Calu3 (cell line): ENCODE results near the gene LDB3. TPM values are rescaled to one million over a fixed set of nuclear protein-coding genes. Genes with fewer than 3 reads are reported as not detected.

Experiments
- BruUV-seq: library from RNA; stranded (reverse); fragments of 400-500 nt; replicated peaks from 2 replicates; lab custom pipeline; 2021; lab: Mats Ljungman, UMichigan
- CTCF ChIA-PET: fragments of 300-600 bp; sonication (Branson Sonifier 250); formaldehyde crosslinking; loops from one replicate; lab custom pipeline; 2022; ENCODE audit warnings: antibody characterized with exemption; lab: Charles Lee
- DNase-seq: peaks from one replicate; pipeline ENCODE4 v3.0.0; 2022
- H3K27ac Mint-ChIP-seq: one replicate; pipeline ENCODE4 v1.8.0; 2022; ENCODE audit warnings: mixed read lengths; ENCODE audit not compliant: unreplicated experiment
- H3K27me3 Mint-ChIP-seq: one replicate; pipeline ENCODE4 v1.8.0; 2022; ENCODE audit warnings: mixed read lengths; ENCODE audit not compliant: unreplicated experiment
- H3K36me3 Mint-ChIP-seq: one replicate; pipeline ENCODE4 v1.8.0; 2022; ENCODE audit warnings: mild to moderate bottlenecking, moderate library complexity, mixed read lengths; ENCODE audit not compliant: insufficient read depth, unreplicated experiment
- H3K4me1 Mint-ChIP-seq: one replicate; pipeline ENCODE4 v1.8.0; 2022; ENCODE audit warnings: mild to moderate bottlenecking, low read depth, mixed read lengths; ENCODE audit not compliant: unreplicated experiment
- H3K4me3 Mint-ChIP-seq: one replicate; pipeline ENCODE4 v1.8.0; 2022; ENCODE audit warnings: mild to moderate bottlenecking, low read depth, moderate library complexity, mixed read lengths; ENCODE audit not compliant: unreplicated experiment
- H3K9me3 Mint-ChIP-seq: one replicate; pipeline ENCODE4 v1.8.0; 2022; ENCODE audit warnings: low read depth, mixed read lengths; ENCODE audit not compliant: unreplicated experiment
- intact Hi-C: fragments of 100-400 bp; cut with micrococcal nuclease; formaldehyde crosslinking; loops from one replicate; pipeline ENCODE4 v1.10.0; 2022; ENCODE audit not compliant: unreplicated experiment
- total RNA-seq: library from RNA; stranded (reverse); gene quantifications from 2 replicates; pipeline ENCODE4 v1.2.3, GENCODE V29; 2022
- TF ChIP-seq, protein P1 (sequence below): fragments of 200-600 bp; IDR thresholded peaks from one replicate; pipeline ENCODE4 v1.8.0; 2022; ENCODE audit warnings: antibody characterized with exemption; ENCODE audit not compliant: unreplicated experiment

The LDB3 gene
- total RNA-seq, 1 experiment from 2014 or later: not detected

GRCh38 chr10:86646532-86646931, 21.8 kb upstream of the LDB3 start:
- no peak overlapping the region for H3K4me3 Mint-ChIP-seq
- no peaks in the 10 kb centered on the region for H3K4me1 Mint-ChIP-seq
- TF ChIP-seq, protein P1, sequence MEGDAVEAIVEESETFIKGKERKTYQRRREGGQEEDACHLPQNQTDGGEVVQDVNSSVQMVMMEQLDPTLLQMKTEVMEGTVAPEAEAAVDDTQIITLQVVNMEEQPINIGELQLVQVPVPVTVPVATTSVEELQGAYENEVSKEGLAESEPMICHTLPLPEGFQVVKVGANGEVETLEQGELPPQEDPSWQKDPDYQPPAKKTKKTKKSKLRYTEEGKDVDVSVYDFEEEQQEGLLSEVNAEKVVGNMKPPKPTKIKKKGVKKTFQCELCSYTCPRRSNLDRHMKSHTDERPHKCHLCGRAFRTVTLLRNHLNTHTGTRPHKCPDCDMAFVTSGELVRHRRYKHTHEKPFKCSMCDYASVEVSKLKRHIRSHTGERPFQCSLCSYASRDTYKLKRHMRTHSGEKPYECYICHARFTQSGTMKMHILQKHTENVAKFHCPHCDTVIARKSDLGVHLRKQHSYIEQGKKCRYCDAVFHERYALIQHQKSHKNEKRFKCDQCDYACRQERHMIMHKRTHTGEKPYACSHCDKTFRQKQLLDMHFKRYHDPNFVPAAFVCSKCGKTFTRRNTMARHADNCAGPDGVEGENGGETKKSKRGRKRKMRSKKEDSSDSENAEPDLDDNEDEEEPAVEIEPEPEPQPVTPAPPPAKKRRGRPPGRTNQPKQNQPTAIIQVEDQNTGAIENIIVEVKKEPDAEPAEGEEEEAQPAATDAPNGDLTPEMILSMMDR: no peak
- H3K9me3 Mint-ChIP-seq: no peaks in the 10 kb centered on the region
- H3K27me3 Mint-ChIP-seq: no peaks in the 10 kb centered on the region
- no TSS peak for BruUV-seq
- no peak for DNase-seq
- CTCF ChIA-PET: no interaction called here
- H3K27ac Mint-ChIP-seq: no peak overlapping the region
- intact Hi-C loops: no loop called here
- H3K36me3 Mint-ChIP-seq: no peaks in the 10 kb centered on the region

GRCh38 chr10:86646933-86647332, 21.4 kb upstream of the LDB3 start:
- BruUV-seq: no TSS peak
- Mint-ChIP-seq H3K36me3 (no peaks in the 10 kb centered on the region), H3K27ac (no peak overlapping the region), H3K9me3 (no peaks in the 10 kb centered on the region), H3K4me1 (no peaks in the 10 kb centered on the region), H3K4me3 (no peak overlapping the region), H3K27me3 (no peaks in the 10 kb centered on the region)
- TF ChIP-seq, protein P1: no peak
- intact Hi-C loops: no loop called here
- DNase-seq: no peak
- CTCF ChIA-PET: no interaction called here

DNA sequence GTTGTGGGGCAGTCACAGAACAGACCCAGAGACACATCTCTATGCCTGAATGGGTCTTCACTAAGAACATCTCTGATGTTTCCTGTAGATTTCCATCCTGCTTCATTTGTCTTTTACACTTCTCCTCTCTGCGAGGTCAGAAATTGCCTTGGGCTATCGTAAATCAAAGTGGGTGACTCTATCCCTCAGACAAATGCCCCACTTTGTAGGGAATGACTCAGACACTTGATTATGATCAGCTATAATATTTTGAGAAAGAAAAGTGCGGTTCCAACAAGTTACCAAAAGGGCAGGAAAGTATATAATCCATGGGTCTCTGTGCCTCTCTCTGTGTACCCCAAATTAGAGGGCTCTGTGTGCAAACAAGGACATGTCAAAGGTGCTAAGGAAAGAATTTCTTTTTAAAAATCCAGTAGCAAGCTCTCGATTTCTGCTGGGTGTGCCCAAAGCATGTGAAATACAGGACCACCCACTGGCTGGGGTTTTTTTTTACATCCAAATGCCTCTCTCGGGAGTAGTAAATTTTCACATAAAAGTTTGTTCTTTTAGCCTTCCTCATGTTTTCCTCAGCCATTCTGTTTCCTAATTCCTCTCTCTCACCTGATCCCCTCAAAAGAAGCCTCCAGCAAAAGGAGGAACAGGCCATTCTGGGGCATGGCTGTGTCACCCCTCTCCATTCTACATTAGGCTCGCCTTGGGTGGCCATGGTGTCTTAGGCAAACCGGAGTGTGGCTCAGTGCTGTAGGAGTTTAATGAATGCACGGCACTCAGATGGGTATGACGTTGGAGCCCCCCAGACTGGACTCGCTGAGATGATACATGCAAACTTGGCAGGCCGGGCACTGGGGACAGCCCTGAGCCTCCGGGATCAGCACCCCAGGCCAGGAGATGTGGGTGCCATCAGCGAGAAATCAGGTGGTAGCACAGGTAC, 20.3 kb upstream of the LDB3 start:
- DNase-seq: no peak
- Mint-ChIP-seq H3K4me3 (no peak overlapping the region), H3K9me3 (no peaks in the 10 kb centered on the region), H3K27me3 (no peaks in the 10 kb centered on the region), H3K36me3 (no peaks in the 10 kb centered on the region), H3K27ac (no peak overlapping the region), H3K4me1 (no peaks in the 10 kb centered on the region)
- CTCF ChIA-PET: no interaction called here
- no TSS peak for BruUV-seq
- TF ChIP-seq, protein P1: no peak
- intact Hi-C loops: no loop called here

GRCh38 chr10:86648704-86649427, 19.4 kb upstream of the LDB3 start:
- Mint-ChIP-seq H3K4me1 (no peaks in the 10 kb centered on the region), H3K4me3 (no peak overlapping the region), H3K27ac (no peak overlapping the region), H3K27me3 (no peaks in the 10 kb centered on the region), H3K36me3 (no peaks in the 10 kb centered on the region), H3K9me3 (no peaks in the 10 kb centered on the region)
- no TSS peak for BruUV-seq
- intact Hi-C loops: no loop called here
- TF ChIP-seq, protein P1: no peak
- CTCF ChIA-PET: no interaction called here
- no peak for DNase-seq
